OCI-LY1 (cell line): ENCODE results near the gene IL36RN.

Experiments
- H2AFZ ChIP-seq: fragments of 200-600 bp; sonication (generic), shearing (Covaris generic); 2 replicates; pipeline ENCODE4 v1.6.0; 2014; ENCODE audit warnings: antibody characterized with exemption, mild to moderate bottlenecking, low read length
- H3F3A ChIP-seq: fragments of 200-600 bp; sonication (generic), shearing (Covaris generic); 2 replicates; pipeline ENCODE4 v1.6.0; 2014; ENCODE audit warnings: mild to moderate bottlenecking, antibody characterized with exemption, low read length, moderate library complexity; ENCODE audit not compliant: insufficient read depth
- H3K27ac ChIP-seq: fragments of 200-600 bp; sonication (generic); 2 replicates; pipeline ENCODE4 v1.5.1; 2014; ENCODE audit warnings: low read length, mixed run types, mild to moderate bottlenecking, low read depth; ENCODE audit not compliant: poor library complexity, severe bottlenecking
- H3K27me3 ChIP-seq: fragments of 200-600 bp; sonication (generic); 2 replicates; pipeline ENCODE4 v1.6.0; 2014; ENCODE audit warnings: antibody characterized with exemption, mild to moderate bottlenecking, low read length, moderate library complexity; ENCODE audit not compliant: insufficient read depth
- H3K36me3 ChIP-seq: fragments of 200-600 bp; sonication (generic); 2 replicates; pipeline ENCODE4 v1.6.1; 2014; ENCODE audit warnings: mild to moderate bottlenecking, antibody characterized with exemption, low read length, moderate library complexity, mixed read lengths; ENCODE audit not compliant: insufficient read depth
- H3K4me1 ChIP-seq: fragments of 200-600 bp; sonication (generic); 2 replicates; pipeline ENCODE4 v1.5.1; 2014; ENCODE audit warnings: mild to moderate bottlenecking, low read length, moderate library complexity; ENCODE audit not compliant: insufficient read depth, severe bottlenecking
- H3K4me2 ChIP-seq: fragments of 200-600 bp; sonication (generic), shearing (Covaris generic); 2 replicates; pipeline ENCODE4 v1.6.1; 2014; ENCODE audit warnings: low read length
- H3K4me3 ChIP-seq: fragments of 200-600 bp; sonication (generic); 2 replicates; pipeline ENCODE4 v1.5.1; 2014; ENCODE audit warnings: low read length, low read depth, mild to moderate bottlenecking, mixed read lengths; ENCODE audit not compliant: poor library complexity, severe bottlenecking
- H3K79me2 ChIP-seq: fragments of 200-600 bp; shearing (Covaris generic); 2 replicates; pipeline ENCODE4 v1.6.1; 2016; ENCODE audit warnings: mixed run types, low read length, mixed read lengths; ENCODE audit not compliant: insufficient read depth
- H3K9ac ChIP-seq: fragments of 200-600 bp; sonication (generic), shearing (Covaris generic); 2 replicates; pipeline ENCODE4 v1.6.1; 2014; ENCODE audit warnings: mild to moderate bottlenecking, low read length, mixed read lengths
- H3K9me2 ChIP-seq: fragments of 200-600 bp; sonication (generic), shearing (Covaris generic); 2 replicates; pipeline ENCODE4 v1.6.1; 2014; ENCODE audit warnings: low read depth, mild to moderate bottlenecking, low read length, mixed read lengths
- H3K9me3 ChIP-seq: fragments of 200-600 bp; shearing (Covaris generic); 2 replicates; pipeline ENCODE4 v1.6.1; 2014; ENCODE audit warnings: low read length, mixed read lengths
- H4K20me1 ChIP-seq: fragments of 200-600 bp; sonication (generic), shearing (Covaris generic); 2 replicates; pipeline ENCODE4 v1.6.0; 2016; ENCODE audit warnings: mild to moderate bottlenecking, low read length; ENCODE audit not compliant: insufficient read depth
- EZH2 ChIP-seq: fragments of 200-600 bp; sonication (generic), shearing (Covaris generic); IDR thresholded peaks from 2 replicates; pipeline ENCODE4 v1.8.0; 2017; ENCODE audit warnings: borderline replicate concordance, mixed run types, mild to moderate bottlenecking, antibody characterized with exemption, low read length, moderate library complexity, mixed read lengths
- TF ChIP-seq, protein P1 (sequence below): fragments of 200-600 bp; sonication (generic), shearing (Covaris generic); IDR thresholded peaks from 2 replicates; pipeline ENCODE4 v1.5.1; 2017; ENCODE audit warnings: mild to moderate bottlenecking, antibody characterized with exemption, low read length, moderate library complexity, mixed read lengths

IL36RN gene

GRCh38 chr2:113025737-113026136, 33.3 kb upstream of the IL36RN start:
- H4K20me1 ChIP-seq, result no peaks in the 10 kb centered on the region
- no peaks in the 10 kb centered on the region for H3K4me1 ChIP-seq
- no peak for TF ChIP-seq EZH2
- no peak overlapping the region for H2AFZ ChIP-seq
- no peak overlapping the region for H3K9ac ChIP-seq
- no peaks in the 10 kb centered on the region for H3K27me3 ChIP-seq
- no peaks in the 10 kb centered on the region for H3K9me2 ChIP-seq
- no peaks in the 10 kb centered on the region for H3K79me2 ChIP-seq
- H3K4me2 ChIP-seq, result no peak overlapping the region
- H3K9me3 ChIP-seq, result no peaks in the 10 kb centered on the region
- H3F3A ChIP-seq, result no peaks in the 10 kb centered on the region
- no peaks in the 10 kb centered on the region for H3K36me3 ChIP-seq
- H3K27ac ChIP-seq, result no peak overlapping the region
- no peak overlapping the region for H3K4me3 ChIP-seq

- no peak overlapping the region for H3K27ac ChIP-seq
- H3K9me3 ChIP-seq, result no peaks in the 10 kb centered on the region
- H2AFZ ChIP-seq, result no peak overlapping the region
- no peaks in the 10 kb centered on the region for H3K36me3 ChIP-seq
- no peak overlapping the region for H3K4me2 ChIP-seq
- no peaks in the 10 kb centered on the region for H3K79me2 ChIP-seq
- H3K4me1 ChIP-seq, result no peaks in the 10 kb centered on the region
- TF ChIP-seq EZH2, result no peak
- TF ChIP-seq, protein P1, sequence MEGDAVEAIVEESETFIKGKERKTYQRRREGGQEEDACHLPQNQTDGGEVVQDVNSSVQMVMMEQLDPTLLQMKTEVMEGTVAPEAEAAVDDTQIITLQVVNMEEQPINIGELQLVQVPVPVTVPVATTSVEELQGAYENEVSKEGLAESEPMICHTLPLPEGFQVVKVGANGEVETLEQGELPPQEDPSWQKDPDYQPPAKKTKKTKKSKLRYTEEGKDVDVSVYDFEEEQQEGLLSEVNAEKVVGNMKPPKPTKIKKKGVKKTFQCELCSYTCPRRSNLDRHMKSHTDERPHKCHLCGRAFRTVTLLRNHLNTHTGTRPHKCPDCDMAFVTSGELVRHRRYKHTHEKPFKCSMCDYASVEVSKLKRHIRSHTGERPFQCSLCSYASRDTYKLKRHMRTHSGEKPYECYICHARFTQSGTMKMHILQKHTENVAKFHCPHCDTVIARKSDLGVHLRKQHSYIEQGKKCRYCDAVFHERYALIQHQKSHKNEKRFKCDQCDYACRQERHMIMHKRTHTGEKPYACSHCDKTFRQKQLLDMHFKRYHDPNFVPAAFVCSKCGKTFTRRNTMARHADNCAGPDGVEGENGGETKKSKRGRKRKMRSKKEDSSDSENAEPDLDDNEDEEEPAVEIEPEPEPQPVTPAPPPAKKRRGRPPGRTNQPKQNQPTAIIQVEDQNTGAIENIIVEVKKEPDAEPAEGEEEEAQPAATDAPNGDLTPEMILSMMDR, result no peak
- no peaks in the 10 kb centered on the region for H3F3A ChIP-seq
- no peak overlapping the region for H3K4me3 ChIP-seq
- no peaks in the 10 kb centered on the region for H3K27me3 ChIP-seq
- no peaks in the 10 kb centered on the region for H3K9me2 ChIP-seq
- no peaks in the 10 kb centered on the region for H4K20me1 ChIP-seq
- no peak overlapping the region for H3K9ac ChIP-seq
Observed at GRCh38 chr2:113027691-113028090, 31.3 kb upstream of the IL36RN start.

DNA sequence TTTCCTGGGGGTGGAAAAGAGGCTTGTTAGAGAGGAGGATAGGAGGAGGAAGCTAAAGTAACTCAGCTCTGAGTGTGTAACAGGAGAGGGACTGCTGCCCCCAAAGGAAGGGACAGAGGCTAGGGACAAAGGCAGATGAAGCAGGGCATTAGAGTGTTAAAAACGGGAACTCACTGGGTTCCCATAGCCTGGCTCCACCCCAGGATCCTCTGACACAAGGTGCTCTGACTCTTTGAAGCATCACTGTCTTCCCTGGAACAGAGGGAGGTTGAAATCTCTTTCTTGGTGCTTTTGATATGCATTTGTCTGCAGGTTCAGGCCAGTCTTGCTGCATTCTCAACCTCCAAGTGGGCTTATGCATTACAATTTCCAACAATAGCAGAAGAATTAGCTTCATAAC, 30.9 kb upstream of the IL36RN start:
- H3K4me1 ChIP-seq, result no peaks in the 10 kb centered on the region
- no peaks in the 10 kb centered on the region for H3K9me2 ChIP-seq
- H3F3A ChIP-seq, result no peaks in the 10 kb centered on the region
- H3K27me3 ChIP-seq, result no peaks in the 10 kb centered on the region
- H3K9ac ChIP-seq, result no peak overlapping the region
- H3K27ac ChIP-seq, result no peak overlapping the region
- H2AFZ ChIP-seq, result no peak overlapping the region
- no peaks in the 10 kb centered on the region for H3K9me3 ChIP-seq
- no peaks in the 10 kb centered on the region for H3K79me2 ChIP-seq
- no peak overlapping the region for H3K4me2 ChIP-seq
- no peaks in the 10 kb centered on the region for H3K36me3 ChIP-seq
- no peaks in the 10 kb centered on the region for H4K20me1 ChIP-seq
- no peak overlapping the region for H3K4me3 ChIP-seq
- TF ChIP-seq, protein P1, result no peak
- TF ChIP-seq EZH2, result no peak

DNA sequence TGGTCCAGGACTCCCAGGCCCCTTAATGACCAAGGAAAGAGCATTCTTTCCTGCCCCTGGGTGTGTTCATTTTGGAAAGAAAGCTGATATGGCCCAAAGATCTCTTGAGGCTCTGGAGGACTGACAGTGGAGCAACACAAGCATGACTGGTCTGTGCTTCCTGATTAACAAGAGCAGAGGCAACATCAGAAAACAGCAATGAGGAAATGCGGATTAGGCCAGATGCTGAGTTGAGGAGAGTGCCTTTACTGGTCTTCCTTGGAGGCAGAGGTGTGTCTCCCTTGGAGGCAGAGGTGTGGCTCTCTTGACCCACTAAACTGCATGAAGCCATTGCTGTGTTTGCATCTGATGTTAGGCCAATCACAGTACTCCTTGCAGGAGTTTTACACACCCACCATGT, 26.3 kb upstream of the IL36RN start:
- no peak overlapping the region for H3K9ac ChIP-seq
- no peaks in the 10 kb centered on the region for H3K79me2 ChIP-seq
- H3K4me2 ChIP-seq, result no peak overlapping the region
- H3F3A ChIP-seq, result no peaks in the 10 kb centered on the region
- no peak overlapping the region for H2AFZ ChIP-seq
- H3K9me2 ChIP-seq, result no peaks in the 10 kb centered on the region
- TF ChIP-seq, protein P1, result no peak
- TF ChIP-seq EZH2, result no peak
- no peaks in the 10 kb centered on the region for H4K20me1 ChIP-seq
- no peaks in the 10 kb centered on the region for H3K9me3 ChIP-seq
- H3K4me3 ChIP-seq, result no peak overlapping the region
- H3K27ac ChIP-seq, result no peak overlapping the region
- no peaks in the 10 kb centered on the region for H3K36me3 ChIP-seq
- H3K4me1 ChIP-seq, result no peaks in the 10 kb centered on the region
- no peaks in the 10 kb centered on the region for H3K27me3 ChIP-seq
